ENCODE measurements around the gene AZIN2.
"Not testable (repeated sequence)": the region's sequence is repeated elsewhere in the genome, so short reads cannot be mapped to it uniquely, and the experiment has no call there.

Gene AZIN2

DNA sequence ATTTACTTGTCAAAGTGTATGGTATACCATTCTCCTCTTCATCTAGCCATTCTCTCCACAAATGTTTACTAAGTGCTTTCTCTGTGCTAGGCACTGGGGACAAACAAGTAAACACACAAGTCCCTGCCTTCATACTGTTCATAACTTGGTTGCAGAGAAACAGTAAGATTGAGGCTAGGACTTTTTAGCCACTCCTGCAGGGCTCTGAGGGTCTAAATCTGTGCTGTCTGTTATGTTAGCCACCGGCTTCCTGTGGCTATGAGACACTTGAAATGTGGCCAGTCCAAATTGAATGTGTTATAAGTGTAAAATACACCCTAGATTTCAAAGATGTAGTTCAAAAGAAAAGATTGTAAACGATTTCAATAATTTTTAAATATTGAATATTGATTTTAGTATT, 50.2 kb downstream of the AZIN2 start:
- DNase-seq = no peak

DNA sequence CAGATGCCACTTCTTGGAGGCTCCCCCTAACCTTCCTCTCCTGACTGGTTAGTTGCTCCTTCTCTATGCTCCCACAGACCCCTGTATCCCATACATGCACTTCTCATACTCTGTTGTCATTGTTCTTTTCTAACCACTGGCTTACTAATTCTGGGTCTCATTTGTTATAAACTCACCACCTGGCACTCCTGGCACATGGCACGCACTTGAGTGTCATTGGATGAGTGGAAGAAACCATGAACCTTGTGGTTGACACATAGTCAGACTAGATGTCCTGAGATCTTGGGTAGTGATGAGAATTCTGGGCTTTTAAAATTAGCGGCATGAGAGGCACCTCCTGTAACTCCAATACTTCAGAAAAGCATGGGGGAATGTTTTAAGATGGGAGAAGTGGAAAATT, 51.6 kb downstream of the AZIN2 start:
- DNase-seq = no peak

DNA sequence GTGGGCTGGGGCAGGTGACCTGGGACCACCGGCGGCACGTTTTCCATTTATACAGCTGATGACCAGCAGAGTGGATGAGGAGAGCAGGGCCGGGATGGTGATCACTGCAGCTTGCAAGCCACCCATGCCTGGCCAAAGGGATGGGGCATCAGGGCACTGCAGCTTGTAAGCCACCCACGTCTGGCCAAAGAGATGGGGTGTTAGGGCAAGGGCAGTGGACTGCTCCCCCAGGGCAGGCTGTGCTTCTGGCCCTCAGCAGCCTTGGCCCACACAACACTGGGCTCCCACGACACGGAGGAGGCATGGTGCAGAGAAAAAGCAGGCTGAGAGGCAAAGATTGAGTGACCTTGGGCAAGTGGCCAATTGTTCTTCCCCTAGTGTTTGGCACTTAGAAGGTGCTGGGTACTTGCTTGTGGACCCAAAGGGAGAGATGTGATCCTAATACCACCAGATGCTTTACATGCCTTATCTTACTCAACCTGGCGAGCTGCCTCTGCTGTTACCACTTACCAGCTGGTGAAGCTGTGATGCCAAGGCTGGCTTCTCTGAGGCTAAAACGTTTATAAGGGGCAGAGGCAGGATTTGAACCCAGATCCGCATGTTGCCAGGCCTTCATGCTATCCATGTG, 52.6 kb downstream of the AZIN2 start:
- DNase-seq = no peak

DNA sequence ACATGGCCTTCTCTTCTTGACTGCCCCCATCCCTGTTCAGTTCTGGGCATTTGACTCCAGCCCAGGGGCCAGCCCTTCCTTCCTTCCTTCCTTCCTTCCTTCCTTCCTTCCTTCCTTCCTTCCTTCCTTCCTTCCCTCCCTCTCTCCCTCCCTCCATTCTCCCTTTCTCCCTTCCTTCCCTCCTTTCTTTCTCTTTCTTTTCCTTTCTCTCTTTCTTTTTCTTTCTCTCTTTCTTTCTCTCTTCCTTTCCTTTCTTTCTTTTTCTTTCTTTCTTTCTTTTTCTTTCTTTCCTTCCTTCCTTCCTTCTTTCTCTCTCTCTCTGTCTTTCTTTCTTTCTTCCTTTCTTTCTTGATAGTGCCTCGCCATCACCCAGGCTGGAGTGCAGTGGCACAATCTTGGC, 55.1 kb downstream of the AZIN2 start:
- not testable (repeated sequence) for DNase-seq

GRCh38 chr1:33137800-33138199, 56.8 kb downstream of the AZIN2 start:
- DNase-seq = no peak

DNA sequence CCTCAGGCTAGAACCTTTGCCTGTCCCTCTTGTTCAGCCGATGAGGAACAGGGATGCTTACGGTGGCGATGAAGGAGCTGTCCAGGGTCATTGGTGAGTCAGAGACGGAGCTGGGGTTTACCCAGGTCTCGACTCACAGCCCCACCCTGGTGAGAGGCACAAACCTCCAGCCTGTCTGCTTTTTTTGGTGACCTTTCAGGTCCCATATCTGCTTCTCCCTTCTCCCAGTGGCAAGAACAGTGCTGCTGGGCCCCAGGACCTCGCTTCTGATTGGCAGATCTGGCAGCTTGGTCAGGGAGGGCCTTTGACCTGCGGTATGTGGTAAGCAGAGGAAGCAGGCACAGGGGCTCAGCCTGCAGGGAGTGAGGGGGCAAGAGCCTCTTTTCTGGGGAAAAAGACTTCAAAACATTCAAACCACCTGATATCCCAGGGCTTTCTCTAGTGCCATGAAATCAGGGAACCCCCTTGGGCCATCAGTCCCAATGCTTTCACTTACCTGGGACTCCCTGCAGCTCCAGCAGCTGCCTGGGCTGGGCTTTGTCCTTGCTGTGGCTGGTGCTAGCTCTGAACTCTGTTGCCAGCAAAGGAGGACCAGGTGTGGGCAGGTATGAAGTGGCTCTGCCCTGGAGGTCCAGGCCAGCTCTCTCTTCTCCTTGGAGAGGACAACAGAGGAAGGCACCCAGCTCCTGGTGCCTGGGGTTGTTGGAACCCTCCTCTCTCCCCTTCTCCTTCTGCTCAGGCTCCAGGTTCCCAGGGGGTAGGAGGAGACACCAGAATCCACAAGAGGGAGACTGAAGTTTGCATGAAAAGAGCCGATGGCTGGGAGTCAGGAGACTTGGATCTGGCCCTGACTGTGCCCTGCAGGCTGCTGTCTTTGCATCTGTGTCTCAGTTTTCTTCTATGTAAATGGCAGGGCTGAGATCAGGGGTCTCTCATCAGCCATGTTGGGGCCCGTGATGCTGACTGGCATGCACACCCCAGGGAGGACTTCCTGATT, 59.5 kb downstream of the AZIN2 start:
- no peak for DNase-seq

GRCh38 chr1:33141216-33141615, 60.3 kb downstream of the AZIN2 start:
- no peak for DNase-seq

DNA sequence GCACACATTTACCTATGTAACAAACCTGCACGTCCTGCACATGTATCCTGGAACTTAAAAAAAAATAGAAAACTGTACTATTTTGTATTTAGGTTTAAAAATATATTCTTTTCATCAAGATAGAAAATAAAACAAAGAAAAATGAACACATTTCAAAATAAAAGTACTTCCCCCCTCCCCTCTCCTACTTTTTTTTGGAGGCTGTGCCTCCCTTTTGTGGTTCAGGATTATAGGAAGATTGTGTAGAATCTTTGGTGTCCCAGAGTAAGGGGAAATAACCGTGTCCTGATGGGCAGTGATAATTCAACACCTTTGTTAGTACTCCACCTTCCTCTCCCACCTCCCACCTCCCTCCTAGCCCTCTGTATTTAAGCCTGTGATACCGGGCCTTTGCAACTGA, 60.8 kb downstream of the AZIN2 start:
- DNase-seq = no peak

- no peak for DNase-seq
Measured at GRCh38 chr1:33142483-33143064, 61.6 kb downstream of the AZIN2 start.

- DNase-seq = no peak
Measured at GRCh38 chr1:33143176-33143575, 62.2 kb downstream of the AZIN2 start.

GRCh38 chr1:33143698-33144097, 62.7 kb downstream of the AZIN2 start:
- DNase-seq = no peak

DNA sequence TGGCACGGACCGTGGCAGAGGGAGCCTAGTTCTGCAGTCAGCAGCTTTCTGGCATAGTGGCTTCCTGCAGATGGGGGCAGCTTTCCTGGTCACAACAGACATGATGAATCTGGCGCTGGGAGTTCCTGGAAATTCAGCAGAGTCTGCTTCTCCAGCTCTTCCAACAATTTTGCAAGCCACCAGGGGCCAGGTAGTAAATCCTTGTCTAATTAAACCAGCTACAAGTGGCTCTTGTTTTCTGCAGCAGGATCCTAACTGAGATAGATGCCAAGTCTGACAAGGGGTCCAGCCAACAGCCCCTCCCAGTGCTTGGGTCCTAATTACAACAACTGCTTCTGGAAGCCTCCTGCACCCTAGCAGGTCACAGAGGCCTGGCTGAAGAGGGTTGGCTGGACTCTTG, 65.0 kb downstream of the AZIN2 start:
- no peak for DNase-seq

DNA sequence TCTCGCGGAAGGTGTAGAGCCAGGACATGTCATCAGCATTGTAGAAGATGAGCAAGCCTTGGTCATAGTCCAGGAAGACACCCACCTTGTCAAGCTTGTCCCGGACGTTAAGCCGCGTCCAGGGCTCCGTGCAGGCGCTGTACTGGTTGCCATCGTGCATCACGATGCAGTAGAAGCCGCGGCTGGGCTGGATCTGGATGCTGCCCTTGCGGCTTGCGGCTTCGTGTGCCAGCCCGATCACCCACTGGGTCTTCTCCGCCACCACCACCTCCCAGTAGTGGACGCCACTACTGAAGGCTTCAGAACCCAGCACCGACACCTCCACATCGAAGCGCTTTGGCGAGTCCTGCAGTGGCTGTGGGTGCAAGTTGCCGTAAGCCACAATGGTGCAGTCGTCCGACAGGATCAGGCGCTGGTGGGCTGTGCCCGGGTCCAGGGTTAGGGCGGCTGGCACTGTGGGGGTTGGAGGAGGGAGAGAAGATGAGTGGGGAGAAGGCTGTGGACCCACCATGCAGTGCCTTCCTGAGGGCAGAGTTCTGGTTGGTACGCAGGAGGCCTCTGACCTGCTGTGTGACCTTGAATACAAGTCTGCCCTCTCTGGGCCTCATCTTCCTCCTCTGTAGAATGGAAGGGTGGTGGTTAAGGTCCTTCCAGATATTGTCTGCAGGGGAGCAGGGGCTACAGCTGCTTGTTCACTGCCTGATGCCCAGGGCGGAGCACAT, 66.5 kb downstream of the AZIN2 start:
- no peak for DNase-seq

DNA sequence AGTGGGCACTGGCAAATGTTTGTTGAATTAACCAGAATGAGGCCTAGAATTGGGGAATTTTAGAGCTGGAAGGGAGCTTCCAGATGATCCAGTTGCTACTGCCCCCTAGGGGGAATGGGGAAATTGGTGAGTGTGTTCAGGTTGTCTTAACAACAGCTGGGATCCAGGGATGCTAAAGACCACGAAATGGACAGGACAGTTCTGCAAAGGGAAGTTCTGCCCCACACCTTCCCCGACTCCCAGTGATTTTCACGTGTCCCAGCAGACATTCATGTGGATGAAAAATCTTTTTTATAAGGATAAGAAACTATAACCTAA, 67.0 kb downstream of the AZIN2 start:
- DNase-seq = no peak

DNA sequence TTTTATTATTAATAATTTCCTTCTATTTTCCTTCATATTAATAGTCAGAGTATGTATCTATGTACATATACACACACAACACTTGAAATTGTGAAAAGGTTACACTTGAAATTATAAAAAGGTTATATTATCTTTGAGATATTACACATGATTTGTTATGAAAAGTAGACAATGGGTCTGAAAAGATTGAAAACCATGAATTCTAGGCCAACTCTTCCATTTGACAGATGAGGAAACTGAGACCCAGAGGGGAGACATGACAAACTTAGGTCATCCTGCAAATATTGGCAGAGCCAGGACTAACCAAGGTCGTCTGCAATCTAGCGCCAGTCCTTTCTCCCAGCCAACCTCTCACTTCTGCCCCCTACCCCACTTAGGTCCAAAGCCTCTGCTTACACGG, 67.7 kb downstream of the AZIN2 start:
- no peak for DNase-seq

DNA sequence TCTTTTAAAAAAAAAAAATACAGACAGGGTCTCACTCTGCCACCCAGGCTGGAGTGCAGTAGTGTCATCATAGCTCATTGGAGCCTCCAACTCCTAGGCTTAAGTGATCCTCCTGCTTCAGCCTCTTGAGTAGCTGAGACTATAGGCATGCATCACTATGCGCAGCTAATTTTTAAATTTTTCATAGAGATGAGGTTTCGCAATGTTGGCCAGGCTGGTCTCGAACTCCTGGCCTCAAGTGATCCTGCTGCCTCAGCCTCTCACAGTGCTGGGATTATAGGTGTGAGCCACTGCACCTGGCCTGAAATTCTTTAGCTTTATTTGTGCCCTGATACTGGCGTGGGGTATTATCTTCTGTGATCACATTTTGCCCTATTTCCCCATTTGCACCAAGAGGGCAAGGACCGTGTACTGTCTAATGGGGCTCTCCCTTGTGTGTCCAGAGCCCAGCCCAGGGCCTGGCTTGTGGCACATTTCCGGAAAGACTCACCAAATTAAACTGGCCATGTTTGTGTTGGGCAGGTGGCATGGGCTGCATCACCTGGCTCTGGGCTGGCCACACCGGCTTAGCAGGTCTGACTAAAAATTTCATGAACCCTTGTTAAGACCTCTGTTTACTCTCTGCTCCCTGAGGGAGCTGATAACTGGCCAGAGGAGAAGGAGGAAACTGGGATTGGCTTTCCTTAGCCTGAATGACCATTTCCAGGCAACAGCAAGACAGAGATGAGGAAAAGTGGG, 68.7 kb downstream of the AZIN2 start:
- no peak for DNase-seq

DNA sequence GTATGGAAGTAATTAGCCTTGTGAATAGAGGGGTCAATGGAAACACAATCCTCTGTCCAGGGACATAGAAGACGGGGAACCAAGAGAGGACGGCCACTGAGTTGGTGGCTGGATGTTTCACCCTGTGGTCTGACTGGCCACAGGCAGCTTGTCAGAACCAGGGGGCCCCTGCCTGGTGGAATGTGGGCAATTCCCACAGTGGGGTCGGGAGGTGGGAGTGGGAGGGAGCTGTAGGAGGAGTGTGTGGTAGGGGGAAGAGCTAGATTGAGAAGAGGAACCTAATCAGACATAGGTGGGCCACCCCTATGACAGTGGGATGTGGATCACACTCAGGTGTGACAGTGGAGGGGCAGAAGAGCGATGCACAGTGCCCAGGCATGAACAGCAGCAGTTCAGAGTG, 69.6 kb downstream of the AZIN2 start:
- DNase-seq = no peak

DNA sequence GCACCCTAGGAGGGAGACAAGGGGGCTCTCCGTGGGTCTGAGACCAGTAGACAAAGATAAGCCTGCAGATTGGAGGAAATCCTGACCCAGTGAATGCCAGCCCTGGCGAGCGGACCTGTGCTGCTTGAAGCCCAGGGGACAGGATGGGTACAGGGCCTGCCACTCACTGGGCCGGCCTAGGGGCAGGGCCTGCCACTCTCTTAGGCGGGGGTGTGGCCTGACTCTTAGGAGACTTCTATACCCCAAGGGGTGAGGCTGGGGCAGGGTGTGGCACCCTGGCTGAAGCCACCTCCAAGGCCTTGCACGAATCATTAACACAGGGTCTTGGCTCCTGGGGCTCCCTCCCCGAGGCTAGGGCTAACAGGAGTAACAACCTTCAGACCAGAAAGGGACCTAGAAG, 70.2 kb downstream of the AZIN2 start:
- DNase-seq = no peak

DNA sequence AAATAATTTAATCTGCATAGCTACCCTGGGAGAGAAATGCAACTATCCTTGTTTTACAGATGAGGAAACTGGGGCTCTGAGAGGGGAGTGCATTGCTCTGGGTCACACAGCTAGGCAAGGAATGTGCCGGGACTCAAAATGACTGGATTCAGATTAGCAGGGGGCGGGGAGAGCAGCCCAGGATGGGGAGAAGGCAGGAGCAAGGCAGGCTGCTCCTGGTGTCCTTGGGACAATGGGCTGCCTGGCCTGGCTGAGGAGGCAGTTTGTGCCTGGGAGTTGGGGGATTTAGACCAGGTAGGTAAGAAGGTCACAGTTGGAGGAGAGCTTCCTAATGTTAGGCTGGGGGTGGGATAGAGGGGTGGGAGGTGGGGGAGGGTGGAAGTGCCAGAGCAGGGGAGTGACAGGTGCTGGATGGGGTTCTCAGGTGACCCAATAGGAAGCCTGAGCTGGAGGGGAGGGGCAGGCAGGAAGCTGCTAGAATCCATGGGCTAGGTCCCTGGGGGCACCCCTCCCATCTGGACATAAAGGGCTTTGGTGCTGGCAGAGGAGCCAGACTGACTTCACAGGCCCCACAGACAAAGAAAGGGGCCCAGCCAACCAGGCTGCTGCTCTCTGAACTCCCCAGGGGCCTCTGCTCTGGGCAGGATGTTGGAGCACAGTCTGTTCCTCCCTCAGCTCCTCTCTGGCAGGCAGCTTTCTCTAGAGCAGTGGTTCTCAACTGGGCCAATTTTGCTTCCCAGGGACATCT, 71.9 kb downstream of the AZIN2 start:
- DNase-seq = peak; percentile 16

DNA sequence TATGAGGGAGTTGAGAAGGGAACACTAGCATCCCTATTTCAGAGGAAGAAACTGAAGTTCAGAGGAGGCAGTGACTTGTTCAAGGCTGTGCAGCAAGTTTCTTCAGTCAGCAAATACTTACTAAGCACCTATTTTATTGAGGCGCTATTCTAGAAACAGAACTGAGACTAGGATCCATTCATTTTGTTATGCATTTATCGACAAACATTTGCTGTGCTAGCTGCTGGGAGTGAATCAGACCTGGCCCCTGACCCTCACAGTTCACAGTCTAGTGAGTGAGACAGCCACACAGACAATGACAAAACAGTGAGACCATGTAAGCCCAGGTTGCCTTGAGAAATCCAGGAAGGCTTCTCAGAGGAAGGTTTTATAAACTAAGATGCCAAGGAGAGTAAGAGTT, 72.7 kb downstream of the AZIN2 start:
- DNase-seq = no peak

- DNase-seq = peak; percentile 20
Measured at GRCh38 chr1:33155877-33156538, 75.1 kb downstream of the AZIN2 start.
